Kidney epithelial cell (primary cell): ENCODE data around the gene EIF3B. TPM values are rescaled to one million over a fixed set of nuclear protein-coding genes. Genes with fewer than 3 reads are reported as not detected.

Source experiments
- DNase-seq: peaks from one replicate; pipeline ENCODE4 v3.0.0-alpha.2; 2010; ENCODE audit warnings: low read depth
- H3K27me3 ChIP-seq: 2 replicates; pipeline ENCODE4 v1.6.0; 2011; ENCODE audit warnings: low read length; ENCODE audit not compliant: control insufficient read depth, insufficient read depth
- H3K36me3 ChIP-seq: 2 replicates; pipeline ENCODE4 v1.5.1; 2011; ENCODE audit warnings: low read length; ENCODE audit not compliant: control insufficient read depth, insufficient read depth
- H3K4me3 ChIP-seq: 2 replicates; pipeline ENCODE4 v1.5.1; 2011; ENCODE audit warnings: low read depth, mild to moderate bottlenecking, control low read depth, low read length
- total RNA-seq: library from RNA; depleted of rRNA; stranded (reverse); fragments of >200 nt; gene quantifications from 2 replicates; pipeline ENCODE4 v1.2.3, GENCODE V29; 2015
- TF ChIP-seq, protein P1 (sequence below): IDR thresholded peaks from 2 replicates; pipeline ENCODE4 v1.5.1; 2011; ENCODE audit warnings: mild to moderate bottlenecking, moderate library complexity, low read length, control low read depth, inconsistent platforms; ENCODE audit not compliant: insufficient read depth, poor library complexity, severe bottlenecking

Gene EIF3B
- total RNA-seq, 1 donor from 2014 or later = 153 TPM

DNA sequence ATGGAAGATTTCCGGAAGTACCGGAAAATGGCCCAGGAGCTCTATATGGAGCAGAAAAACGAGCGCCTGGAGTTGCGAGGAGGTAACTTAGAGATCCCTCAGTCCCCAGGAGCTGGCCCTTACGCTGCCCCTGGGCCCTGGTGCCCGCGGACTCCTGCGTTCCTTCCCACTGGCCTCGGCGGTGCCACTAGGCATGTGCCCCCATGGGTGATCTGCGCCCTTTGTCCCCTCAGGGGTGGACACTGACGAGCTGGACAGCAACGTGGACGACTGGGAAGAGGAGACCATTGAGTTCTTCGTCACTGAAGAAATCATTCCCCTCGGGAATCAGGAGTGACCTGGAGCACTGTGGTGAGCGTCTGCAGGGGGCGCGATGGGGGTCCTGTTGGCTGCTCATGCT, 24.5 kb downstream of the EIF3B start:
- DNase-seq = no peak
- Histone ChIP-seq H3K4me3 (no peak overlapping the region), H3K27me3 (no peaks in the 10 kb centered on the region), H3K36me3 (peaks cover 4% of the 10 kb centered on the region)
- TF ChIP-seq, protein P1, sequence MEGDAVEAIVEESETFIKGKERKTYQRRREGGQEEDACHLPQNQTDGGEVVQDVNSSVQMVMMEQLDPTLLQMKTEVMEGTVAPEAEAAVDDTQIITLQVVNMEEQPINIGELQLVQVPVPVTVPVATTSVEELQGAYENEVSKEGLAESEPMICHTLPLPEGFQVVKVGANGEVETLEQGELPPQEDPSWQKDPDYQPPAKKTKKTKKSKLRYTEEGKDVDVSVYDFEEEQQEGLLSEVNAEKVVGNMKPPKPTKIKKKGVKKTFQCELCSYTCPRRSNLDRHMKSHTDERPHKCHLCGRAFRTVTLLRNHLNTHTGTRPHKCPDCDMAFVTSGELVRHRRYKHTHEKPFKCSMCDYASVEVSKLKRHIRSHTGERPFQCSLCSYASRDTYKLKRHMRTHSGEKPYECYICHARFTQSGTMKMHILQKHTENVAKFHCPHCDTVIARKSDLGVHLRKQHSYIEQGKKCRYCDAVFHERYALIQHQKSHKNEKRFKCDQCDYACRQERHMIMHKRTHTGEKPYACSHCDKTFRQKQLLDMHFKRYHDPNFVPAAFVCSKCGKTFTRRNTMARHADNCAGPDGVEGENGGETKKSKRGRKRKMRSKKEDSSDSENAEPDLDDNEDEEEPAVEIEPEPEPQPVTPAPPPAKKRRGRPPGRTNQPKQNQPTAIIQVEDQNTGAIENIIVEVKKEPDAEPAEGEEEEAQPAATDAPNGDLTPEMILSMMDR = no peak

DNA sequence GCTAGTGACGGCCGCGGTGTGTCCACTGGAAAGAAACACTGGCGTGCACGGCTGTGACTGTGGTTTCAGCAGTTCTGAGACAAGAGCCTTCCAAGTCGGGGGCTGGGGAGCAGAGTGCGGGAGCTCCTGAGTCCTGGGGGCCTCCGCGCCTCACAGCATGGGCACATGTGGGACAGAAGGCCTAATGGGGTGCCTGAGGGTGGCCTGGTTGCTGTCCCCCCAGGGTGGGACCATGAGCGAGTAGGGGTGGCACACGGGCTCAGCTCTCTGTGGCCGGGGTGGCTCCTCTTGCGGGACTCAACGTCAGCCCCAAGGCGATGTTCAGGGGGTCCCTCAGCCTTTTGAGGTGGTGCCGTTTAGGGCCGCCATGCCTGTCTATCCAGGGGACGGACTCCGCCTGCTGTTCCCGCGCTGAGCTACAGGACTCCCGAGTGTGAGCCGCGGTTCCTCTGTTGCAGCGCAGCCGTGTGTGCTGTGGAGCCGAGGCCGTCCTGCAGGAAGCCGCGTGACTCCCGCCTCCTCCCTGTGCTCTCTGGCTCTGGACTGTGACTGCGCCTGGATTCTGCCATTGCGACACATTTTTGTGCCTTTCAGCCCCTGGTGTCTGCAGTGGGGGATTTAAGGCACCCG, 25.3 kb downstream of the EIF3B start:
- peaks cover 2% of the 10 kb centered on the region for H3K36me3 ChIP-seq

DNA sequence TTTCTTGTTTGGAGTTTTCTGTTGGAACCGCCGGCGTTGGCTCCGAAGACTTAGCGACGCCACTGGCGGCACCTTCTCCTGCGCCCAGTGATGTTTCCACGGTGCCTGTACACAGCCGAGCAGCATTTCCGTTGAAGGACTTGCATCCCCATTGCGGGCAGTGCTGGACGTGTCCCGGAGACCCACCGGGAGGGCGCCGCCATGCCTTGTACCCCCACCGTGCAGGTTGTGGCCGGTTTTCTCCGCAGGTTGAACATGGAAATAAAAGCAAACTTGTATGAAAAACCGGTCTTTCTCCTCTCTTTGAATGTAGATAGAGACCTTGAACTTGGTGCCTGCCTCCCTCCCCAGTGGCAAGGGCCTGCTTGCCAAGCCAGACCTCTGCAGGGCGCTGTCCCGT, 25.8 kb downstream of the EIF3B start:
- Histone ChIP-seq H3K36me3 (no peaks in the 10 kb centered on the region), H3K4me3 (no peak overlapping the region), H3K27me3 (no peaks in the 10 kb centered on the region)
- TF ChIP-seq, protein P1 = no peak
- no peak for DNase-seq

More for the DNA sequence above, 25.3 kb downstream of the EIF3B start:
- Histone ChIP-seq H3K27me3 (no peaks in the 10 kb centered on the region), H3K4me3 (no peak overlapping the region)
- DNase-seq = no peak
- TF ChIP-seq, protein P1 = no peak

DNA sequence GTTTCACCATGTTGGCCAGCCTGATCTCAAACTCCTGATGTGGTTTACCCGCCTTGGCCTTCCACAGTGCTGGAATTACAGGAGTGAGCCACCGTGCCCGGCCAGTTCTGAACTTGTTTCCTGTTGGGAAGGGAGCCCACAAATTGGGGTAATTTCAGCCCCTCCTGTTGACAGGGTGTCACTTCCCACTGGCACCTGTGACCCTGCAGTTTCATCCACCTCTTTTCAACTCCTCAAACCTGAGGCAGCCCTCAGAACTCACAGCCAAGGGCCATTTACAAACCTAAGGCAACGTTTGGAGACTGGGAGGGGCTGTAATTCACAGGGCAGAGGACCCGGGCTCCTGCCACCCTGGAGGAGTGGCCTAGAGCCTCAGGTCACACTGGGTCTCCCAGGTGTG, 26.6 kb downstream of the EIF3B start:
- Histone ChIP-seq H3K27me3 (no peaks in the 10 kb centered on the region), H3K36me3 (no peaks in the 10 kb centered on the region), H3K4me3 (no peak overlapping the region)
- TF ChIP-seq, protein P1 = no peak
- DNase-seq = no peak

DNA sequence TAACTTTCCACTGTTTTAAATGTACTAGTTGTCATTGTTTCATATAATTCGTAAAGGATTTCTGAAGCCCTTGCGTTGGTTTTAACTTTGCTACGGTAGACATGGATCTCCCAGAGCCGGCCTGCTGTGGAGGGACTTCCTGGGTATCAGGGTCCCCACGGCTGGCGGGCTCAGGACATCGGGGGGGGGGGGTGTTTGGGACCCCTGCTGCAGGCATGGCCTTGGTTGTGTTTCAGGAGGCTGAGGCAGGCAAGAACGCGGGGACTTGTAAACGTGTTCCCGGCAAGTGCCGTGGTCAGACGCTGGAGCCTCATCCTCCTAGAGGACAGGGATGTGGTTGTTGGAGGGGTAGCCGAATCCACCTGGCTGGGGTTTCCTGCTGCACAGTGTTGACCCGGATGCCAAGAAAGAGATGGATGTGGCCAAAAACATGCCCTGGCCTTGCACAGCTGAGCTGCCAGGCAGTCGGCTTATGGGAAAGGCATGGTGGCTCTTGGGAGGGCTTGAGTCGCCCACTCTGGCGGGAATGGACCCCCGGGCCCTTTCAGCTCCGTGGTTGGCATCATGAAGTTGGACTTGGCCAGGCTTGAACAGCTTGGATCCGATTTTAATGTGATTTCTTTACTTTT, 27.4 kb downstream of the EIF3B start:
- no peak overlapping the region for H3K4me3 ChIP-seq
- DNase-seq = no peak
- no peaks in the 10 kb centered on the region for H3K36me3 ChIP-seq
- TF ChIP-seq, protein P1 = no peak
- H3K27me3 ChIP-seq = no peaks in the 10 kb centered on the region
